OCI-LY1 (cell line): ENCODE measurements around the gene NDUFV3.
A peak's percentile ranks its signal among the peaks of the same experiment; 100 is the strongest.

ENCODE experiments used
- H2AFZ ChIP-seq: fragments of 200-600 bp; sonication (generic), shearing (Covaris generic); 2 replicates; pipeline ENCODE4 v1.6.0; 2014; ENCODE audit warnings: antibody characterized with exemption, mild to moderate bottlenecking, low read length
- H3F3A ChIP-seq: fragments of 200-600 bp; sonication (generic), shearing (Covaris generic); 2 replicates; pipeline ENCODE4 v1.6.0; 2014; ENCODE audit warnings: mild to moderate bottlenecking, antibody characterized with exemption, low read length, moderate library complexity; ENCODE audit not compliant: insufficient read depth
- H3K27ac ChIP-seq: fragments of 200-600 bp; sonication (generic); 2 replicates; pipeline ENCODE4 v1.5.1; 2014; ENCODE audit warnings: low read length, mixed run types, mild to moderate bottlenecking, low read depth; ENCODE audit not compliant: poor library complexity, severe bottlenecking
- H3K27me3 ChIP-seq: fragments of 200-600 bp; sonication (generic); 2 replicates; pipeline ENCODE4 v1.6.0; 2014; ENCODE audit warnings: antibody characterized with exemption, mild to moderate bottlenecking, low read length, moderate library complexity; ENCODE audit not compliant: insufficient read depth
- H3K36me3 ChIP-seq: fragments of 200-600 bp; sonication (generic); 2 replicates; pipeline ENCODE4 v1.6.1; 2014; ENCODE audit warnings: mild to moderate bottlenecking, antibody characterized with exemption, low read length, moderate library complexity, mixed read lengths; ENCODE audit not compliant: insufficient read depth
- H3K4me1 ChIP-seq: fragments of 200-600 bp; sonication (generic); 2 replicates; pipeline ENCODE4 v1.5.1; 2014; ENCODE audit warnings: mild to moderate bottlenecking, low read length, moderate library complexity; ENCODE audit not compliant: insufficient read depth, severe bottlenecking
- H3K4me2 ChIP-seq: fragments of 200-600 bp; sonication (generic), shearing (Covaris generic); 2 replicates; pipeline ENCODE4 v1.6.1; 2014; ENCODE audit warnings: low read length
- H3K4me3 ChIP-seq: fragments of 200-600 bp; sonication (generic); 2 replicates; pipeline ENCODE4 v1.5.1; 2014; ENCODE audit warnings: low read length, low read depth, mild to moderate bottlenecking, mixed read lengths; ENCODE audit not compliant: poor library complexity, severe bottlenecking
- H3K79me2 ChIP-seq: fragments of 200-600 bp; shearing (Covaris generic); 2 replicates; pipeline ENCODE4 v1.6.1; 2016; ENCODE audit warnings: mixed run types, low read length, mixed read lengths; ENCODE audit not compliant: insufficient read depth
- H3K9ac ChIP-seq: fragments of 200-600 bp; sonication (generic), shearing (Covaris generic); 2 replicates; pipeline ENCODE4 v1.6.1; 2014; ENCODE audit warnings: mild to moderate bottlenecking, low read length, mixed read lengths
- H3K9me2 ChIP-seq: fragments of 200-600 bp; sonication (generic), shearing (Covaris generic); 2 replicates; pipeline ENCODE4 v1.6.1; 2014; ENCODE audit warnings: low read depth, mild to moderate bottlenecking, low read length, mixed read lengths
- H3K9me3 ChIP-seq: fragments of 200-600 bp; shearing (Covaris generic); 2 replicates; pipeline ENCODE4 v1.6.1; 2014; ENCODE audit warnings: low read length, mixed read lengths
- H4K20me1 ChIP-seq: fragments of 200-600 bp; sonication (generic), shearing (Covaris generic); 2 replicates; pipeline ENCODE4 v1.6.0; 2016; ENCODE audit warnings: mild to moderate bottlenecking, low read length; ENCODE audit not compliant: insufficient read depth
- EZH2 ChIP-seq: fragments of 200-600 bp; sonication (generic), shearing (Covaris generic); IDR thresholded peaks from 2 replicates; pipeline ENCODE4 v1.8.0; 2017; ENCODE audit warnings: borderline replicate concordance, mixed run types, mild to moderate bottlenecking, antibody characterized with exemption, low read length, moderate library complexity, mixed read lengths
- TF ChIP-seq, protein P1 (sequence below): fragments of 200-600 bp; sonication (generic), shearing (Covaris generic); IDR thresholded peaks from 2 replicates; pipeline ENCODE4 v1.5.1; 2017; ENCODE audit warnings: mild to moderate bottlenecking, antibody characterized with exemption, low read length, moderate library complexity, mixed read lengths

NDUFV3 gene

GRCh38 chr21:42892931-42893755 is at the start of gene NDUFV3:
TSS of gene NDUFV3 (plus strand) at chr21:42893309. CDS start at chr21:42893334, 25 bp downstream.
- Histone ChIP-seq H3K36me3 (peaks cover 11% of the 10 kb centered on the region), H2AFZ (0 out of 2 replicates have a peak within 1 kb of the TSS, but pooled peaks have one; percentile 29), H3K9me2 (no peaks in the 10 kb centered on the region), H3K9me3 (no peaks in the 10 kb centered on the region), H3K27me3 (no peaks in the 10 kb centered on the region), H3K27ac (peak within 1 kb of the TSS; percentile 75), H3K79me2 (no peaks in the 10 kb centered on the region; the same call in 1 of the 2 replicates), H3F3A (no peaks in the 10 kb centered on the region), H3K4me2 (peak within 1 kb of the TSS; percentile 98), H4K20me1 (no peaks in the 10 kb centered on the region), H3K9ac (peak within 1 kb of the TSS; percentile 85), H3K4me3 (peak within 1 kb of the TSS; percentile 93), H3K4me1 (peaks cover 22% of the 10 kb centered on the region)
- TF ChIP-seq, protein P1, sequence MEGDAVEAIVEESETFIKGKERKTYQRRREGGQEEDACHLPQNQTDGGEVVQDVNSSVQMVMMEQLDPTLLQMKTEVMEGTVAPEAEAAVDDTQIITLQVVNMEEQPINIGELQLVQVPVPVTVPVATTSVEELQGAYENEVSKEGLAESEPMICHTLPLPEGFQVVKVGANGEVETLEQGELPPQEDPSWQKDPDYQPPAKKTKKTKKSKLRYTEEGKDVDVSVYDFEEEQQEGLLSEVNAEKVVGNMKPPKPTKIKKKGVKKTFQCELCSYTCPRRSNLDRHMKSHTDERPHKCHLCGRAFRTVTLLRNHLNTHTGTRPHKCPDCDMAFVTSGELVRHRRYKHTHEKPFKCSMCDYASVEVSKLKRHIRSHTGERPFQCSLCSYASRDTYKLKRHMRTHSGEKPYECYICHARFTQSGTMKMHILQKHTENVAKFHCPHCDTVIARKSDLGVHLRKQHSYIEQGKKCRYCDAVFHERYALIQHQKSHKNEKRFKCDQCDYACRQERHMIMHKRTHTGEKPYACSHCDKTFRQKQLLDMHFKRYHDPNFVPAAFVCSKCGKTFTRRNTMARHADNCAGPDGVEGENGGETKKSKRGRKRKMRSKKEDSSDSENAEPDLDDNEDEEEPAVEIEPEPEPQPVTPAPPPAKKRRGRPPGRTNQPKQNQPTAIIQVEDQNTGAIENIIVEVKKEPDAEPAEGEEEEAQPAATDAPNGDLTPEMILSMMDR, result no peak
- no peak for TF ChIP-seq EZH2

GRCh38 chr21:42844411-42845113 is 48.5 kb upstream of the NDUFV3 start:
- Histone ChIP-seq H3K9me3 (no peaks in the 10 kb centered on the region), H2AFZ (no peak overlapping the region), H3K4me2 (no peak overlapping the region), H3K4me1 (no peaks in the 10 kb centered on the region), H3K9ac (no peak overlapping the region), H3K27me3 (no peaks in the 10 kb centered on the region), H4K20me1 (no peaks in the 10 kb centered on the region), H3K4me3 (no peak overlapping the region), H3K79me2 (no peaks in the 10 kb centered on the region), H3K9me2 (no peaks in the 10 kb centered on the region), H3K36me3 (peaks cover 96% of the 10 kb centered on the region), H3K27ac (no peak overlapping the region), H3F3A (no peaks in the 10 kb centered on the region)
- TF ChIP-seq EZH2, result no peak
- TF ChIP-seq, protein P1, result no peak

DNA sequence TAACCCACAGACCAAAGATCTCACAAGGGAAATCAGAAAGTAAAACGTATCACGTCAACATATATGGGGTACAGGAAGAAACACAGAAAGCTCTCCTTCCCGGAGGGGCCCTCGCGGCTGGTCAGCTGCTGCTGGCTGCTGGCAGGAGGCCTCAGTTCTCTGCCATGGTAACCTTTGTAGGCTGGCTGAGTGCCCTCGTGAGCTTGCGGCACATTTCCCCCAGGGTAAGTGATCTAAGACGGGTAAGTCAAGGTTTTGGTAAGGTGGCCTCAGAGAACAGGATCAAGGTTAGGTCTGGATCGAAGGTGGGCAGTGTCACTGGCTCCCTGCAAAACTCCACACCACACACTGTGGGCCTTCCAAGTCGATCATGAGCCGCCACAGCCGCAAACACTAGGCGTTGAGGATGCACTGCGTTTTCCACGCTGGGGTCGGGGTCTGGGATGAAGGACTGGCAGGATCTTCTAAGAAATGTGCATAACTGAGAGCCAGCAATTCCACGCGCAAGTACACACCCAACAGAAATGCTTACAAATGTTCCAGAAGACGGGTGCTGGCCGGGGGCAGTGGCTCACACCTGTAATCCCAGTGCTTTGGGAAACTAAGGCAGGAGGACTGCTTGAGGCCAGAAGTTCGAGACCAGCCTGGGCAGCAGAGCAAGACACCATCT is 47.7 kb upstream of the NDUFV3 start:
- peaks cover 96% of the 10 kb centered on the region for H3K36me3 ChIP-seq
- H3F3A ChIP-seq, result no peaks in the 10 kb centered on the region
- H3K4me3 ChIP-seq, result no peak overlapping the region

More for the DNA sequence above, 47.7 kb upstream of the NDUFV3 start:
- Histone ChIP-seq H3K9me3 (no peaks in the 10 kb centered on the region), H3K27me3 (no peaks in the 10 kb centered on the region), H3K9me2 (no peaks in the 10 kb centered on the region), H3K4me1 (no peaks in the 10 kb centered on the region), H3K9ac (no peak overlapping the region), H4K20me1 (no peaks in the 10 kb centered on the region), H3K27ac (no peak overlapping the region), H3K79me2 (no peaks in the 10 kb centered on the region), H3K4me2 (no peak overlapping the region), H2AFZ (no peak overlapping the region)
- TF ChIP-seq, protein P1, result no peak
